ENCODE data around the gene ABHD4.

- TF ChIP-seq CTCF (IDR thresholded peaks at IDR 0.05; ENCODE audit: low read depth, low read length, missing input control) (no peak), HNF4G (IDR thresholded peaks at IDR 0.05) (no peak), ATF3 (IDR thresholded peaks at IDR 0.05) (no peak), EGR1 (IDR thresholded peaks at IDR 0.05; ENCODE audit: low read depth in 2 of 2) (no peak), FOXA1 (IDR thresholded peaks at IDR 0.05) (no peak), GABPA (IDR thresholded peaks at IDR 0.05 in 1 of 2, conservative IDR thresholded peaks at IDR 0.05 in 1 of 2) (no peak), HNF4A (conservative IDR thresholded peaks at IDR 0.05) (no peak), YY1 (IDR thresholded peaks at IDR 0.05) (no peak), MAX (IDR thresholded peaks at IDR 0.05) (no peak), RXRA (IDR thresholded peaks at IDR 0.05) (no peak), TAF1 (conservative IDR thresholded peaks at IDR 0.05) (no peak), JUND (IDR thresholded peaks at IDR 0.05) (no peak)
- TF ChIP-seq, protein P1, sequence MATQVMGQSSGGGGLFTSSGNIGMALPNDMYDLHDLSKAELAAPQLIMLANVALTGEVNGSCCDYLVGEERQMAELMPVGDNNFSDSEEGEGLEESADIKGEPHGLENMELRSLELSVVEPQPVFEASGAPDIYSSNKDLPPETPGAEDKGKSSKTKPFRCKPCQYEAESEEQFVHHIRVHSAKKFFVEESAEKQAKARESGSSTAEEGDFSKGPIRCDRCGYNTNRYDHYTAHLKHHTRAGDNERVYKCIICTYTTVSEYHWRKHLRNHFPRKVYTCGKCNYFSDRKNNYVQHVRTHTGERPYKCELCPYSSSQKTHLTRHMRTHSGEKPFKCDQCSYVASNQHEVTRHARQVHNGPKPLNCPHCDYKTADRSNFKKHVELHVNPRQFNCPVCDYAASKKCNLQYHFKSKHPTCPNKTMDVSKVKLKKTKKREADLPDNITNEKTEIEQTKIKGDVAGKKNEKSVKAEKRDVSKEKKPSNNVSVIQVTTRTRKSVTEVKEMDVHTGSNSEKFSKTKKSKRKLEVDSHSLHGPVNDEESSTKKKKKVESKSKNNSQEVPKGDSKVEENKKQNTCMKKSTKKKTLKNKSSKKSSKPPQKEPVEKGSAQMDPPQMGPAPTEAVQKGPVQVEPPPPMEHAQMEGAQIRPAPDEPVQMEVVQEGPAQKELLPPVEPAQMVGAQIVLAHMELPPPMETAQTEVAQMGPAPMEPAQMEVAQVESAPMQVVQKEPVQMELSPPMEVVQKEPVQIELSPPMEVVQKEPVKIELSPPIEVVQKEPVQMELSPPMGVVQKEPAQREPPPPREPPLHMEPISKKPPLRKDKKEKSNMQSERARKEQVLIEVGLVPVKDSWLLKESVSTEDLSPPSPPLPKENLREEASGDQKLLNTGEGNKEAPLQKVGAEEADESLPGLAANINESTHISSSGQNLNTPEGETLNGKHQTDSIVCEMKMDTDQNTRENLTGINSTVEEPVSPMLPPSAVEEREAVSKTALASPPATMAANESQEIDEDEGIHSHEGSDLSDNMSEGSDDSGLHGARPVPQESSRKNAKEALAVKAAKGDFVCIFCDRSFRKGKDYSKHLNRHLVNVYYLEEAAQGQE (IDR thresholded peaks at IDR 0.05), result no peak
- TF ChIP-seq, protein P2, sequence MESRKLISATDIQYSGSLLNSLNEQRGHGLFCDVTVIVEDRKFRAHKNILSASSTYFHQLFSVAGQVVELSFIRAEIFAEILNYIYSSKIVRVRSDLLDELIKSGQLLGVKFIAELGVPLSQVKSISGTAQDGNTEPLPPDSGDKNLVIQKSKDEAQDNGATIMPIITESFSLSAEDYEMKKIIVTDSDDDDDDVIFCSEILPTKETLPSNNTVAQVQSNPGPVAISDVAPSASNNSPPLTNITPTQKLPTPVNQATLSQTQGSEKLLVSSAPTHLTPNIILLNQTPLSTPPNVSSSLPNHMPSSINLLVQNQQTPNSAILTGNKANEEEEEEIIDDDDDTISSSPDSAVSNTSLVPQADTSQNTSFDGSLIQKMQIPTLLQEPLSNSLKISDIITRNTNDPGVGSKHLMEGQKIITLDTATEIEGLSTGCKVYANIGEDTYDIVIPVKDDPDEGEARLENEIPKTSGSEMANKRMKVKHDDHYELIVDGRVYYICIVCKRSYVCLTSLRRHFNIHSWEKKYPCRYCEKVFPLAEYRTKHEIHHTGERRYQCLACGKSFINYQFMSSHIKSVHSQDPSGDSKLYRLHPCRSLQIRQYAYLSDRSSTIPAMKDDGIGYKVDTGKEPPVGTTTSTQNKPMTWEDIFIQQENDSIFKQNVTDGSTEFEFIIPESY (IDR thresholded peaks at IDR 0.05), result no peak
Measured at GRCh38 chr14:22648506-22648905, 50.4 kb downstream of the ABHD4 start.

All from liver (tissue), 3 donors.